Kidney (tissue), 14 donors: ENCODE measurements around the gene MFAP4. TPM values are rescaled to one million over a fixed set of nuclear protein-coding genes. Genes with fewer than 3 reads are reported as not detected.
A peak's percentile ranks its signal among the peaks of the same experiment; 100 is the strongest.

Experiments
- DNase-seq, 5 donors: peaks; one replicate each; pipeline ENCODE4 v3.0.0-alpha.2; 2013 to 2020
- FAIRE-seq: peaks from 2 replicates; lab custom pipeline; 2012; peaks lifted over from hg19 to GRCh38; lab: Jason Lieb, UNC
- H3K27ac ChIP-seq, 2 donors: one replicate each; pipeline ENCODE4 v1.7.0; 2013; ENCODE audit warnings: low read depth in 2 of 2, low read length in 2 of 2, inconsistent platforms in 1 of 2
- H3K27me3 ChIP-seq: one replicate; pipeline ENCODE4 v1.7.1; 2013; ENCODE audit warnings: low read length, inconsistent platforms; ENCODE audit not compliant: control insufficient read depth, insufficient read depth
- H3K36me3 ChIP-seq, 3 donors: one replicate each; pipeline versions ENCODE4 v1.7.0 to v1.7.1; 2013; ENCODE audit warnings: low read length in 3 of 3, control low read depth in 1 of 3, inconsistent platforms in 1 of 3; ENCODE audit not compliant: insufficient read depth in 3 of 3, control insufficient read depth in 2 of 3
- H3K4me1 ChIP-seq, 3 donors: one replicate each; pipeline versions ENCODE4 v1.7.0 to v1.7.1; 2013; ENCODE audit warnings: low read length in 3 of 3, inconsistent platforms in 1 of 3, low read depth in 1 of 3; ENCODE audit not compliant: control insufficient read depth in 2 of 3, insufficient read depth in 2 of 3
- H3K4me3 ChIP-seq, 3 donors: one replicate each; pipeline versions ENCODE4 v1.7.0 to v1.8.1; 2013; ENCODE audit warnings: low read length in 3 of 3, control low read depth in 1 of 3, inconsistent platforms in 1 of 3
- H3K9ac ChIP-seq, 3 donors: one replicate each; pipeline versions ENCODE4 v1.7.0 to v1.7.1; 2013; ENCODE audit warnings: low read length in 3 of 3, control low read depth in 1 of 3, inconsistent platforms in 1 of 3
- H3K9me3 ChIP-seq, 3 donors: one replicate each; pipeline versions ENCODE4 v1.7.0 to v1.7.1; 2013; ENCODE audit warnings: low read length in 3 of 3, control low read depth in 1 of 3, inconsistent platforms in 1 of 3; ENCODE audit not compliant: control insufficient read depth in 2 of 3, insufficient read depth in 1 of 3
- intact Hi-C: fragments of 100-400 bp; cut with DNase I; formaldehyde crosslinking; loops from one replicate; pipeline ENCODE4 v1.11.1; 2022
- polyA plus RNA-seq: library from polyadenylated mRNA; stranded (reverse); fragments of 350-450 nt; fragmentation: Illumina TruSeq; extraction: RNeasy Lipid Tissue Mini Kit (QIAGEN cat#74804); gene quantifications from one replicate; pipeline ENCODE4 v1.2.3, GENCODE V29; 2014; ENCODE audit warnings: low read depth, low replicate concordance; ENCODE audit not compliant: insufficient read depth
- total RNA-seq: library from RNA; stranded (reverse); fragmentation: NEBNext Ultra II Directional; extraction: Animal tissue kit (Norgen Biotek cat#: 25700); gene quantifications from one replicate; pipeline ENCODE4 v1.2.1, GENCODE V29; 2021
- TF ChIP-seq, protein P1 (sequence below): IDR thresholded peaks from 3 replicates; pipeline ENCODE4 v1.5.1; 2012; ENCODE audit warnings: mild to moderate bottlenecking, moderate library complexity, borderline replicate concordance; ENCODE audit not compliant: insufficient read depth; ENCODE audit errors: extremely low read depth
- donor health status: control.
- donor health status: control.
- donor health status: control.
- donor health status: control.
- donor health status: control.
- donor health status: DM: yes; HTN: yes; CAD: no.
- donor health status: Normal renal cell carcinoma (clear cell type).

The MFAP4 gene
- total and polyA plus RNA-seq, 2 donors from 2014 or later, result 27.6 to 51.1 TPM

DNA sequence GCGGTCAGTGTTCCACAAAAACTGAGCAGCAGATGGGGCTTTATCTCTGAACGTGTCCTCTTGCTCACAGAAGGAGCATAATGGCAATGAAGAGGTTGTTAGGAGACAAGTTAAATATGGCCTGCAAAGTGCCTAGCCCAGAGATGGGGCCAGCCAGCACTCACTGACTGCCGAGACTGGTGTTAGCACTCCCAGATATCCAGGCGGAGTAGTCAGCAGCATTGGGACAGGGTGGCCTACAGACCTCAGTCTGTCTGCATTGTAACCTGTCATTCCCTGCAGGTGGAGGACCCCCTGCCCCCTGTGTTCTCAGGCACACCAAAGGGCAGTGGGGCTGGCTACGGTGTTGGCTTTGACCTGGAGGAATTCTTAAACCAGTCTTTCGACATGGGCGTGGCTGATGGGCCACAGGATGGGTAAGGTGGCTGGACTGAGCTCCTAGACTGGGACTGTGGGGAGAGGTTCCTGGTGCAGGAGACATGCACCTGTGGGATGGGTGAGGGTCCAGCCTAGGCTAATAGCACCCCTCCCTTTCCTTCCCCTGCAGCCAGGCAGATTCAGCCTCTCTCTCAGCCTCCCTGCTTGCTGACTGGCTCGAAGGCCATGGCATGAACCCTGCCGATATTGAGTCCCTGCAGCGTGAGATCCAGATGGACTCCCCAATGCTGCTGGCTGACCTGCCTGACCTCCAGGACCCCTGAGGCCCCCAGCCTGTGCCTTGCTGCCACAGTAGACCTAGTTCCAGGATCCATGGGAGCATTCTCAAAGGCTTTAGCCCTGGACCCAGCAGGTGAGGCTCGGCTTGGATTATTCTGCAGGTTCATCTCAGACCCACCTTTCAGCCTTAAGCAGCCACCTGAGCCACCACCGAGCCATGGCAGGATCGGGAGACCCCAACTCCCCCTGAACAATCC lies 4.2 kb downstream of the MFAP4 start:
- H3K4me1 ChIP-seq, result peaks cover 0 to 28% (median under 1%) of the 10 kb centered on the region in 3 donors
- H3K4me3 ChIP-seq, result no peak overlapping the region
- H3K27ac ChIP-seq, result no peak overlapping the region
- no peak for FAIRE-seq
- TF ChIP-seq, protein P1, sequence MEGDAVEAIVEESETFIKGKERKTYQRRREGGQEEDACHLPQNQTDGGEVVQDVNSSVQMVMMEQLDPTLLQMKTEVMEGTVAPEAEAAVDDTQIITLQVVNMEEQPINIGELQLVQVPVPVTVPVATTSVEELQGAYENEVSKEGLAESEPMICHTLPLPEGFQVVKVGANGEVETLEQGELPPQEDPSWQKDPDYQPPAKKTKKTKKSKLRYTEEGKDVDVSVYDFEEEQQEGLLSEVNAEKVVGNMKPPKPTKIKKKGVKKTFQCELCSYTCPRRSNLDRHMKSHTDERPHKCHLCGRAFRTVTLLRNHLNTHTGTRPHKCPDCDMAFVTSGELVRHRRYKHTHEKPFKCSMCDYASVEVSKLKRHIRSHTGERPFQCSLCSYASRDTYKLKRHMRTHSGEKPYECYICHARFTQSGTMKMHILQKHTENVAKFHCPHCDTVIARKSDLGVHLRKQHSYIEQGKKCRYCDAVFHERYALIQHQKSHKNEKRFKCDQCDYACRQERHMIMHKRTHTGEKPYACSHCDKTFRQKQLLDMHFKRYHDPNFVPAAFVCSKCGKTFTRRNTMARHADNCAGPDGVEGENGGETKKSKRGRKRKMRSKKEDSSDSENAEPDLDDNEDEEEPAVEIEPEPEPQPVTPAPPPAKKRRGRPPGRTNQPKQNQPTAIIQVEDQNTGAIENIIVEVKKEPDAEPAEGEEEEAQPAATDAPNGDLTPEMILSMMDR, result no peak
- no peaks in the 10 kb centered on the region for H3K9me3 ChIP-seq
- peaks cover 10 to 30% (median 21%) of the 10 kb centered on the region in 3 donors for H3K36me3 ChIP-seq
- H3K9ac ChIP-seq, result no peak overlapping the region
- intact Hi-C loops, result no loop called here
- no peaks in the 10 kb centered on the region for H3K27me3 ChIP-seq
- DNase-seq, result peak in 2 of 5 donors; percentile 44 to 55

DNA sequence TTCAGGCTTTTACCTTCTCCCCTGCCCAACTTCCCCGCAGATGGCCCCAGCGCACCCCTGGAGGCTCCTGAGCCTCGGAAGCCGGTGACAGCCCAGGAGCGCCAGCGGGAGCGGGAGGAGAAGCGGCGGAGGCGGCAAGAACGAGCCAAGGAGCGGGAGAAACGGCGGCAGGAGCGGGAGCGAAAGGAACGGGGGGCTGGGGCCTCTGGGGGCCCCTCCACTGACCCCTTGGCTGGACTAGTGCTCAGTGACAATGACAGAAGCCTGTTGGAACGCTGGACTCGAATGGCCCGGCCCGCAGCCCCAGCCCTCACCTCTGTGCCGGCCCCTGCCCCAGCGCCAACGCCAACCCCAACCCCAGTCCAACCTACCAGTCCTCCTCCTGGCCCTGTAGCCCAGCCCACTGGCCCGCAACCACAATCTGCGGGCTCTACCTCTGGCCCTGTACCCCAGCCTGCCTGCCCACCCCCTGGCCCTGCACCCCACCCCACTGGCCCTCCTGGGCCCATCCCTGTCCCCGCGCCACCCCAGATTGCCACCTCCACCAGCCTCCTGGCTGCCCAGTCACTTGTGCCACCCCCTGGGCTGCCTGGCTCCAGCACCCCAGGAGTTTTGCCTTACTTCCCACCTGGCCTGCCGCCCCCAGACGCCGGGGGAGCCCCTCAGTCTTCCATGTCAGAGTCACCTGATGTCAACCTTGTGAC lies 5.1 kb downstream of the MFAP4 start:
- Histone ChIP-seq H3K27ac (no peak overlapping the region), H3K4me3 (no peak overlapping the region), H3K4me1 (peaks cover 0 to 29% (median 0%) of the 10 kb centered on the region in 3 donors), H3K9ac (no peak overlapping the region), H3K27me3 (no peaks in the 10 kb centered on the region), H3K36me3 (peaks cover 10 to 30% (median 21%) of the 10 kb centered on the region in 3 donors), H3K9me3 (no peaks in the 10 kb centered on the region)
- intact Hi-C loops, result no loop called here
- TF ChIP-seq, protein P1, result no peak
- FAIRE-seq (no peak), DNase-seq (peak in 2 of 5 donors; percentile 39 to 75)

DNA sequence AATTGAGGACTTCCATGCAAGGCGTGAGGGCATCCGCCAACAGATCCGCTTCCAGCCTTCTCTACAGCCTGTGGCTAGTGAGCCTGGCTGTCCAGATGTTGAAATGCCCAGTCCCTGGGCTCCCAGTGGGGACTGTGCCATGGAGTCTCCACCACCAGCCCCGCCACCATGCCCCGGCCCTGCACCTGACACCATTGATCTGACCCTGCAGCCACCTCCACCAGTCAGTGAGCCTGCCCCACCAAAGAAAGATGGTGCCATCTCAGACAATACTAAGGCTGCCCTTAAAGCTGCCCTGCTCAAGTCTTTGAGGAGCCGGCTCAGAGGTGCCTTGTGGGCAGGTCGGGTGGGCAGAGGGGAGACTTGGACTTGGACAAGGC lies 5.6 kb downstream of the MFAP4 start:
- Histone ChIP-seq H3K9me3 (no peaks in the 10 kb centered on the region), H3K9ac (no peak overlapping the region), H3K4me1 (peaks cover 0 to 27% (median 0%) of the 10 kb centered on the region in 3 donors), H3K27ac (no peak overlapping the region), H3K27me3 (no peaks in the 10 kb centered on the region), H3K36me3 (peaks cover 10 to 30% (median 21%) of the 10 kb centered on the region in 3 donors), H3K4me3 (no peak overlapping the region)
- intact Hi-C loops, result no loop called here
- DNase-seq (peak in 2 of 5 donors; percentile 31 to 70), FAIRE-seq (no peak)
- TF ChIP-seq, protein P1, result no peak
